Urothelium cell line (cell line): Measurements from ENCODE around the gene PMS2.
A peak's percentile ranks its signal among the peaks of the same experiment; 100 is the strongest.
"Not testable (repeated sequence)": the region's sequence is repeated elsewhere in the genome, so short reads cannot be mapped to it uniquely, and the experiment has no call there.

Experiments used
- DNase-seq: peaks from one replicate; pipeline ENCODE4 v3.0.0; 2011; ENCODE audit warnings: low spot score, mixed read lengths
- FAIRE-seq: peaks from 2 replicates; lab custom pipeline; 2011; peaks lifted over from hg19 to GRCh38; lab: Jason Lieb, UNC

The PMS2 gene

GRCh38 chr7:5930290-5930689 is 78.6 kb downstream of the PMS2 start:
- not testable (repeated sequence) for FAIRE-seq, DNase-seq

- FAIRE-seq, DNase-seq: not testable (repeated sequence)
These were observed 82.5 kb downstream of the PMS2 start for GRCh38 chr7:5926263-5926870.

GRCh38 chr7:5924630-5925029 is 84.2 kb downstream of the PMS2 start:
- FAIRE-seq = peak; percentile 74
- not testable (repeated sequence) for DNase-seq

GRCh38 chr7:5924180-5924579 is 84.7 kb downstream of the PMS2 start:
- FAIRE-seq, DNase-seq: not testable (repeated sequence)
